Raji (cell line): ENCODE data around the gene DDX5.

Source experiments
- POLR2A ChIP-seq: IDR thresholded peaks from 2 replicates; pipeline ENCODE4 v1.6.1; 2011; ENCODE audit warnings: low read depth, low read length, control low read depth; ENCODE audit not compliant: insufficient read depth

DDX5 gene

DNA sequence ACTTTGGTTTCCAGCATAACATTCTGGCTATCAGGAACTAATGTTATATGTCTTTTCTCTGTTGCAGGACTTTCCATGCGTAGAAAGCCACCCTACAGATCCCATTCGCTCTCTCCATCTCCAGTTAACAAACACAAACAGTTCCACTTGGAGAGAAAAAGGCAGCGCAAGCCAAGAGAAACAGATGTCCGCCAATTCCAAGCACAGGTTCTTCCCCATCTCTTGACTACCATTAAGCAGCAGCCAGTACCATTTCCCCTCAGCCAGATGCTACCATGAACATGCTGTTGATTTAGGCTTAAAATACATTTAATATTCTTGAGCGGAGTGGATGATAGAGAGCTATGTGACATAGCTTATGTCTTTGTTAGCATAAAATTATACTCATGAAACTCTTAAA, 23.1 kb upstream of the DDX5 start:
- no peak for TF ChIP-seq POLR2A

DNA sequence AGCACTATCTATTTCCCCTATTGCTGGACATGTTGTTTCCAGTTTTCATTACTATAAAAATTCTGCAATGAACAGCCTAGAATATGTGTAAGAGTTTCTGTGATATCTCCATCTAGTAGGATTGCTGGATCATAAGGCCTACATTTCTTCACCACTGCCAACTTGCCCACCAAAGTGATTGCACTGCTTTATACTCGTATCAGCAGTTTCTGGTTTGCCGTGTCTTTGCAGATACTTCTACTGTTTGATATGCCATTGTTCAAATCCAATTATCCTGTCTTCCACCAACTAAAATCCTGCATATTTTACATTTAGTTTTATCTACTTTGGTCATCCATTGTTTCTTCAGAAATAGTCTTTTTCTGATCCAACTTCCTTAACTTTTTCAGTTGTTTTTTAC, 21.8 kb upstream of the DDX5 start:
- TF ChIP-seq POLR2A: no peak

DNA sequence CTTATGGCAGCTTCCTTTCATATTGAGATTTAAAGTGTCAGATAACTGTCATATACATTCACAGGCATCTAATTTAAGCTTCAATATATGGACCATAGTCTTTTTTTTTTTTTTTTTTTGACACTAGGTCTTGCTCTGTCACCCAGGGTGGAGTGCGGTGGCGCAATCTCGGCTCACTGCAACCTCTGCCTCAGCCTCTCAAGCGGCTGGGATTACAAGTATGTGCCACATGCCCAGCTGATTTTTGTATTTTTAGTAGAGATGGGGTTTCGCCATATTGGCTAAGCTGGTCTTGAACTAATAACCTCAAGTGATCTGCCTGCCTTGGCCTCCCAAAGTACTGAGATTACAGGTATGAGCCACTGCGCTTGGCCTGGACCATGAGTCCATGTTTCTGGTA, 14.3 kb upstream of the DDX5 start:
- no peak for TF ChIP-seq POLR2A

DNA sequence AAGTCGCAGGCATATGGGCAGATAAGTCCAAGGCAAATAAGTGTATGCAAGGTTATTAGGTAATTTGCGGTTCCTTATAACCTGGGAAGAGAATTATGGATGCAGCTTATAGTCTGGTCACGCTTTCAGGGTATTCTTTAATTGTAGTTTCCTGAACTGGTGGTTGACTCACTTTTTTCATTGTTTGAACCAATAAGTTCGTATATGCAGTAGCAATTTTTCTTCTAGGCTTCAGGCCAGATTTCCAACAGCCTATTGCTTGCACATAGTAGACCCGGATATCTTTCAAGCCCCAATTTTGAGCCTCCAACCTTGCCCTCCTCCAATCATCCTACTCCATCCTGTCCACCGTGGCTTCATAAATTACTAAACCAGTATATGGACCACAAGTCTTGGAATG, 13.5 kb upstream of the DDX5 start:
- TF ChIP-seq POLR2A: no peak

DNA sequence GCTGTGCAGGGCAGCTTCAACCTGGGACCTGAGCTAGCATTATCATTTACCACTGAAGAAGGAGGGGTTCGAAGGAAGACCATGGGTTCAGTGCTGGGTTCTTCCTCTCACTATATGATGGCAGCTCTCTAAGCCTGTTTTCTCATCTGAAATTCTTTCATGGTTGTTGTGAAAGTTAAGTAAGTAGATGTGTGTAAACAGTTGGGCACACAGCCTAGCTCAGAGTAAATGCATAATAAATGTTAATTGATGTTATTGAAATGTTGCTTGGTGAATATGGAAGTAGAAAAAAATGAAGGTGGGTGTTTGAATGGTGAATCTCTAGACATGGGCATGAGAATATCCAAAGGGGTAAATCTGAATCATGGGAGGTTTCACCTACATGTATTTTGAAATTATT, 9.7 kb upstream of the DDX5 start:
- TF ChIP-seq POLR2A: no peak

DNA sequence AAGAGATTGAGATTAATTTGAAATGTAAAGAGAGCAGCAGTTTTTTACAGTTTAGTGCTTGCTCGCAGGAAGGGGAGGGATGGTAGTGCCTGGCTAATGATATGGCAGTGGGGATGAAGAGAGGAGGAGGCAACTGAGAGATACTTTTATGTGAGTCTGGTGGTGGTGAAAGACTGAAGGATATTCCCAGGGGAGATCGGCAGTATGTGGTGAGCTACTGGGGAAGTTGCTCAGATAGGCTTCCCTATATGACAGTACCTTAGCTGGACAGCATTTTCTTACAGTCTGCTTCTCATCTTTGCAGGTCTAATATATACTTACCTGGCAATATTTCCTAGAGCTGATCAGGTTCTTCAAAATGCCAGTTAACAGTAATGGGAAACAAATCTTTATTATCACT, 9.3 kb upstream of the DDX5 start:
- no peak for TF ChIP-seq POLR2A

DNA sequence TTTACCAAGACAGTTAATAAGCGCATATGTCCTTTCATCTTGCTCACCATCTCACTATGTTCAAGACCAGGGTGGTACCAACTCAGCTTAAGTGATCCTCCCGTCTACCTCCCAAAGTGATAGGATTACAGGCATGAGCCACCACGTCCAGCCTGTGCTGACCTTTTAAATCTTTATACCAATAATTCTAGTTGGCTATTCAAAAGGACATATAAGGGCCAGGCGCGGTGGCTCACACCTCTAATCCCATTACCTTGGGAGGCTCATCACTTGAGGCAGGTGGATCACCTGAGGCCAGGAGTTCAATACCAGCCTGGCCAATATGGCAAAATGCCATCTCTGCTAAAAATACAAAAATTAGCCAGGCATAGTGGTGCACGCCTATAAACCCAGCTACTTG, 3.1 kb upstream of the DDX5 start:
- TF ChIP-seq POLR2A: no peak

DNA sequence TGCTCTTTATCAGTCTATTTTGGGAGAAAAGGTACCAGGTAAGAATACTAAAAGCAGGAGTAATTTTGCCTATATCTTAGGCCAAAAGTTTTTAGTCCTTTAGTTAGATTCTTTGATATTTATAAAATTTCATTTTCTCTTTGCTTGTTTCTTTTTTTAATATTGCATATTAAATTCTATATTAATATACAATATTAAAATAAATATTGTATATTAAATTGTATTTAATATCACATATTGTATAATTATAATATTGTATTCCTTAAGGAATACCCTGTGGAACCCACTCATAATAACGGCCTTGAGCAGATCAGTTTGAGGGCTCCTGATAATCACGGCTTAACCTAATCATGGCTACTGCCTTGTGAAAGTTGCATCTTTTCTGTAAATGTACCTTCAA, 2.6 kb upstream of the DDX5 start:
- no peak for TF ChIP-seq POLR2A

DNA sequence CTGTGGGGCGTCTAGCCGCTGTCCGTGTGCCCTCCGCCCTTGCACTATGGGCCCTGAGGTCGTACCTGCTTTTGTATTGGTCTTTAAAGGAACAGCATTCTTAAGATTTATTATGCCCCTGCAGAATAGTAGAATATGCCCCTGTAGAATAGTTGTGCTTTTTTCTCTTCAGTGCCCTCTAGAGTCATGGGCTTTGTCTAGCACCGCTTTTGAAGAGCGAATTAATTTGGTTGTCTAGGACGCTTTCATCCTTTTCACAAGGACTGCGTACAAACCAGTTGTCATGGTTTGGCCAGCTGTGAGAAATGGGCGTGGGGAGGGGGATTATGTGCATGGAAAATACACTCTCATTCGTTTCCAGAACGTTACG, 1.3 kb upstream of the DDX5 start:
- TF ChIP-seq POLR2A: no peak

DNA sequence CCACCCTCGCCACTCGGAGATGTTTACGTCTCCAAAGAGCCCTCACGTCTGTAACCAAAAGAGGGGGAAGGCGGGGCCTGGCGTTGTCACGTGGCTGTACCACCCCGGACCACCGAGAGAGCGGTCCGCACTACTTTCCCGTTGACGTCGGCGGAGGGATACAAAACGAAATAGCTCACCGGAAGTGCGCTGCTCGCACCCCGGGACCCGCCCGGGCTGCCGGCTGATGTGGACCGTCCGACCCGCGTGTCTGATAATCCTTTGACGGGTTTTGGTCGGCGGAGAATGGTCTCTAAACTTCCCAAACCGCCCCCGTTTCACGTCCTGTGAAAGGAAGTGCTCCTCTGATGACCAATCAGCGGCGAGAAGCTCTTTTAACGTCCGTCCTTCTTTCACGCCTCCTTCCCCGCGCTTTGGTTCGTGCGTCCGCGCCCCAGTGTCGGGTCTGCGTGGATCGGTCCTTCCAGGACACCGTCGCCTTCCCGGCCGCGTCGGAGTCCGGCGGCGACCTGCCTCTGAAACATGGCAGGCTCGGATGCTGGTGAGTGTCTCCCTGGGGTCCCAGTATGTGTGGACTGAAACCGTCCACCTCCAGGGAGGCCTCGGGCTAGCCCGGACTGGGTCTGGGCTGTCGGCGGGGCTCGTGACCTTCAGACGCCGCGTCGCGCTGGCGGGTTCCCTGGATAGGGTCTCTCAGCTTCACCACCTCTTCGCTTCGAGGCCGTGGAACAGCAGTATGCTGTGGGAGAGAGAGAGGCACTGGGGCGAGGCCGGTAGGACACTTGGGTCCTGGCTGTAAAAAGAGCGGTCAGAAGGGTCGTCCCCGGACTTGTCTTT, 705 bp upstream of the DDX5 start, which contains the start of gene CEP95:
CEP95 (plus strand) TSS at position 402 of the 837 bp plus-strand sequence; CDS start at position 523, 121 bp downstream.
- peak; percentile 66 for TF ChIP-seq POLR2A

DNA sequence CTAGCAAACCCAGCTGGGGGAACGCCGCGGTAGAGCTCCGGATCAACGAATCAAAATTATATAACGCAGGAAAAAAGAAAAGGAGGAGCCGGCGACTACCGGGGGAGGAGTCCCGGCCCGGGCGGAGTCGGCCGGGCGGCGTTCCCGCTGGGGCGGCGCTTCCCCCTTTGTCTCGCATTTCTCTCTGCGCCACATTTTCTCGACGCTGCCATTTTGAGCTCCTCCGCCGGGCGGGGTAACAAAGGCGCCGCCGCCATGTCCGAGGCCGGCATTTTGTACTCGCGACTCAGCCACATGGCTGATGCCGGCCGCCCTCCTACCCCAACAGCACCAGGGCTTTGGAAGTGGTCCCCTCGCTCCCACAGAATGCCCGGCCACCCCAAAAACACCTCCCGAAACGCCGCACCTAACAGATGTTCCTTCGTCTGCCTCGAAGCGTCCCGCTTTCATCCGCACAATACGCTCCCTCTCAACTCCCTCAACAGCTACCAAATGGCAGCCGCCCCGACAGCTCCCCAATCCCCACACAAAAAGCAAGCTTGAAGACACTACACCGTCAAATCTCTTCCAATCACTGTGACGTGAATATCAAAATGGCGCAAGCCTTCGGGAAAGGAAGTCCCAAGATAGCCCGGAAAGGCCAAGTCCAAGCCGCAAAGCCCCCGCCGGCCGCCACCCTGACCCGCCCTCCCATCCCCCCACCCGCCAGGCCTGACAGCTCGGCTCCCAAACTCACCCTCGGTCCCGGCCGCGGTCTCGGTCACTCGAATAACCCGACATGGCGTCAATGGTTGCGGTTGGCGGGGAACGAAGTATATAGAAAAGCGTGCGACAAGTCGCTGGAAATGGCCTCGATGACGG, 519 bp downstream of the DDX5 start:
- peak; percentile 50 for TF ChIP-seq POLR2A

DNA sequence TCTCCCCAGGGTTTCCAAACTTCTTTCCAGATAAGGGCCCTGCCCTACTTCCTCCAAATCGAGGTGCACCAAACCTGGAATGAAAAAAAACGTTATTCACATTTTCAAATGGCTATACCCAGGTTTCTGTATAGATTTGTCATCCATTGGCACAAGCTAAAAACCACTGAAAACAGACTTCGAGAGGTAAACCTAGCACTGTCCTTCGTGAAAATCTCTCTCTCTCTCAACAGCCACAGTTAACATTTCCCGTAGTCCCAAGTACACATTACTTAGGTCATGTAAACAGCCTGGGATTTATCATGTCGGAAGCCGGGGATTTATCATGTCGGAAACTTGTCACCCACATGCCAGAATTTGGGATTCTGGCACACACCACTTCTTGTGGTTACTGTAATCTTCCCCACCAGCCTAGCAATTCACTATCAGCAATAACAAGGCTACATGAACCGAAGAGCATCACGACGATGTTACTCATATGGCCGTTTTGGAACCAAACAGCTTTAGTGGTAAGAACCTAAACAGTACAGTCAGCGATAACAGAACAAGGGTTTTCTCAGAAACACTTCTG, 1.2 kb downstream of the DDX5 start:
- no peak for TF ChIP-seq POLR2A

DNA sequence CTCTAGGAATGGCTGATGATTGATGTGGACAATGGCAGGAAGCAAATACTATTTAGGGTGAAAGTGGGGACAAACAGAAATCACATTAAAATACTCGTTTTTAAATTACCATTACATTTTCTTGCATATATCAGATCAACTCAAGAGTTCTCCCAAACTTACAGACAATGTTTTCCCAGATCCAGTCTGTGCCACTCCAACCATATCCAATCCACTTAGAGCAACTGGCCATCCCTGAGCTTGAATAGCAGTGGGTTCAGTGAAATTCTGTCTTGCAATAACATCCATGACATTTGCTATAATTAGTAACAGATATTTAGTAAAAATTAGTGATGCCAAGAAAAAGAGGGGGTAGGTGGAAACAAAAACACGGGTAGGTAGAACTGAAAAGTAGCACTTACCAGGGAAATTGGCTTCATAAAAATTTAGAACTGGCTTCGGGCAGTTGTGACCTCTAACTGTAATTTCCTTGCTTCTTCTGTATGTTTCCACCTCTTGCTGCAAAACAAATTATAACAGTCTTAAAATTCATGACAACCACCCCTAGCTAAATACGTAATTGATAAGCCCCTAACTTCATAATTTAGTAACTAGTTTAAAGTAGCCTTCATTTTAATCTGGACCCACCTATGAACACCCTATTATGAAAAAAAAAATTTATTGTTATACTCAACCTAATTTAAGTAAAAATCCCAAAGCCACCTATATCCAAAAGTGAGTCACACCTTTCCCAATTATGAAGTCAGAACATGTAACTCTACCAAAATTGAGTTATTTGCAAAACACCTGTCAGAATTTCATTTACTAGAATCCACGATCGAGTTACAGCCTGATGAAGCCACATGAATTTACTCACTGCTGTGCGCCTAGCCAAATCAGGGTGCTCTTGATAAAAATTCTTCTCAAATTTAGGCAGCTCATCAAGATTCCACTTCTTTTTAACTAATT, 2.0 kb downstream of the DDX5 start:
- no peak for TF ChIP-seq POLR2A

DNA sequence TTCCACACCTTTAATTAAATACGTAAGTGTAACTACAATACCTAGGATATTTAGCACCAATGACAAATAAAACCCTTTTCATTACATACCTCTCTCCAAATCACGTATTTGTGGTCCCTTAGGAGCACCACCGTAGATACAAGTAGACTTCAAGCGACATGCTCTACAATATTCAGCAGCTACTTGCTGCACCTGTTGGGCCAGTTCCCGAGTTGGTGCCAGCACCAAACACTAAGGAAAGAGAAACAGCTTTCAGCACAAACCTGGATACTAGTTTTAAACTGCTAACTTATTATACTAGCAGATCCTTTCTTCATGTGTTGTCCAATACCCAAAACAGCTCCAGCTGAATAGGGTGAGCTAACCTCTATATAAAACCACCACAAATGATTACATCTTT, 2.7 kb downstream of the DDX5 start:
- no peak for TF ChIP-seq POLR2A

DNA sequence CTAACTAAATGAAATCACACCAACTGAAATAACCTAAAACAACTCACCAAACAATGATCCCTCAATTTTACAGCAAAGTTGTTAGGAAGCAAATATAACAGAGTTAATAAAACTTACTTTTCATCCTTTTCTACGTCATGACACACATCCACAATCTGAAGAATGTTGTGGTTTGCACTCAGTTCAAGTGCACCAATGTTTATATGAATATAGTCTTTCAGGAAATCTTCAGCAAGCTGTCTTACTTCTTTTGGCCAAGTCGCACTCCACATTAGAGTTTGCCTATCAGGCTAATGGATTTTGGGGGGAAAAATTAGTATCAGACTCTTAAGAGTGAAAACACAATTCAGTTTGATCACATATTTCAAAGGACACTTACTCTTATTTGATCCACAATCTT, 3.3 kb downstream of the DDX5 start:
- TF ChIP-seq POLR2A: no peak

DNA sequence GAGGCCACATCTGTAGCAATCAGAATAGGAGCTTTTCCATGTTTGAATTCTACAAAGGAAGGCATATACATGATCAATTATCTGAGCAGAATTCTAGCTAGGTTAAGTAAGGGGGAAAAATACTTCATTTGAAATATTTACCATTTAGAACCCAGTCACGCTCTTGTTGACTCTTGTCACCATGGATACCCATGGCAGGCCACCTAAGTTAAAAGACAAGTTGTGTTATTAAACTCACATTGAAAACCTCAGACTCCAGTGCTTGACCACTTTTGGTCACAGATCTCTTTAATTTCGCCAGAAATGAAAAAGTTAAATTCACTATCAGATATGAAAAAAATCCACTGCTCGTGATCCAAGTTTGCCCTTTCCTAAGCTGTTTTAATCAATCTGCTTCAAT, 4.1 kb downstream of the DDX5 start:
- no peak for TF ChIP-seq POLR2A
